Measurements from ENCODE around the gene TEX11.
"Not testable (repeated sequence)": the region's sequence is repeated elsewhere in the genome, so short reads cannot be mapped to it uniquely, and the experiment has no call there.

Gene TEX11

GRCh38 chrX:70834589-70834988 is 73.9 kb downstream of the TEX11 start:
- H3K36me3 ChIP-seq (replicated peaks): no peaks in the 10 kb centered on the region
- in situ Hi-C loops (cut with HindIII; ENCODE audit: low pct_ligation_motif_present, low sequenced_read_pairs): no loop called here

GRCh38 chrX:70826715-70827114 is 81.8 kb downstream of the TEX11 start:
- Histone ChIP-seq H3K27me3 (replicated peaks) (no peaks in the 10 kb centered on the region), H3K27ac (no peak overlapping the region), H3K36me3 (replicated peaks) (no peaks in the 10 kb centered on the region), H3K4me3 (ENCODE audit: low read depth, low read length) (no peak overlapping the region)
- no peak for TF ChIP-seq CTCF (IDR thresholded peaks at IDR 0.05; ENCODE audit: low read depth, low read length, missing control alignments)
- no peak for DNase-seq
- in situ Hi-C loops (cut with HindIII; ENCODE audit: low pct_ligation_motif_present, low sequenced_read_pairs): no loop called here

More at GRCh38 chrX:70834589-70834988, 73.9 kb downstream of the TEX11 start:
- no peak overlapping the region for H3K4me3 ChIP-seq (ENCODE audit: low read depth, low read length)
- no peak for DNase-seq
- no peak for TF ChIP-seq CTCF (IDR thresholded peaks at IDR 0.05; ENCODE audit: low read depth, low read length, missing control alignments)
- no peaks in the 10 kb centered on the region for H3K27me3 ChIP-seq (replicated peaks)
- H3K27ac ChIP-seq: no peak overlapping the region

GRCh38 chrX:70825366-70825765 is 83.1 kb downstream of the TEX11 start:
- in situ Hi-C loops (cut with HindIII; ENCODE audit: low pct_ligation_motif_present, low sequenced_read_pairs): no loop called here
- no peak for DNase-seq
- Histone ChIP-seq H3K4me3 (ENCODE audit: low read depth, low read length) (no peak overlapping the region), H3K36me3 (replicated peaks) (no peaks in the 10 kb centered on the region), H3K27me3 (replicated peaks) (no peaks in the 10 kb centered on the region), H3K27ac (no peak overlapping the region)
- no peak for TF ChIP-seq CTCF (IDR thresholded peaks at IDR 0.05; ENCODE audit: low read depth, low read length, missing control alignments)

- TF ChIP-seq CTCF (IDR thresholded peaks at IDR 0.05; ENCODE audit: low read depth, low read length, missing control alignments): no peak
- Histone ChIP-seq H3K27me3 (replicated peaks) (no peaks in the 10 kb centered on the region), H3K27ac (no peak overlapping the region), H3K4me3 (ENCODE audit: low read depth, low read length) (no peak overlapping the region), H3K36me3 (replicated peaks) (no peaks in the 10 kb centered on the region)
- DNase-seq: no peak
- in situ Hi-C loops (cut with HindIII; ENCODE audit: low pct_ligation_motif_present, low sequenced_read_pairs): no loop called here
Measured at GRCh38 chrX:70808942-70809940, 99.3 kb downstream of the TEX11 start.

DNA sequence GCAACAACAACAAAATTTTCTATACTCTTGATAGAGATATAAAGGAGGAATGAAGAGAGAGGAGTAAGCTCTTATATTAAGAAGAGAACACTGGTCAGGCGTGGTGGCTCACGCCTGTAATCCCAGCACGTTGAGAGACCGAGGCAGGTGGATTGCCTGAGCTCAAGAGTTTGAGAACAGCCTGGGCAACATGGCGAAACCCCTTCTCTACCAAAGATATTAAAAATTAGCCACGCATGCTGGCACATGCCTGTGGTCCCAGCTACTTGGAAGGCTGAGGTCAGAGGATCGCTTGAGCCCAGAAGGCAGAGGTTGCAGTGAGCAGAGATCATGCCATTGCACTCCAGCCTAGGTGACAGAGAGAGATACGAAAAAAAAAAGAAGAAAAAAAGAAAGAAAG is 102.4 kb downstream of the TEX11 start:
- in situ Hi-C loops (cut with HindIII; ENCODE audit: low pct_ligation_motif_present, low sequenced_read_pairs): no loop called here
- Histone ChIP-seq H3K36me3 (replicated peaks) (no peaks in the 10 kb centered on the region), H3K4me3 (ENCODE audit: low read depth, low read length) (no peak overlapping the region), H3K27ac (no peak overlapping the region), H3K27me3 (replicated peaks) (no peaks in the 10 kb centered on the region)
- TF ChIP-seq CTCF (IDR thresholded peaks at IDR 0.05; ENCODE audit: low read depth, low read length, missing control alignments): no peak
- DNase-seq: no peak

- DNase-seq; H3K27me3 ChIP-seq (replicated peaks); in situ Hi-C loops (cut with HindIII; ENCODE audit: low pct_ligation_motif_present, low sequenced_read_pairs); H3K27ac ChIP-seq; H3K36me3 ChIP-seq (replicated peaks); H3K4me3 ChIP-seq (ENCODE audit: low read depth, low read length): not testable (repeated sequence)
Measured at GRCh38 chrX:70796742-70797141, 111.8 kb downstream of the TEX11 start.
